ENCODE results near the gene TMEM94. TPM values are rescaled to one million over a fixed set of nuclear protein-coding genes. Genes with fewer than 3 reads are reported as not detected.

Gene TMEM94
- total and polyA plus RNA-seq, 2 of the 13 experiments (the other 11 are each of a cell fraction or from before 2014, with no cell fraction given) = 32.6 to 134 TPM

DNA sequence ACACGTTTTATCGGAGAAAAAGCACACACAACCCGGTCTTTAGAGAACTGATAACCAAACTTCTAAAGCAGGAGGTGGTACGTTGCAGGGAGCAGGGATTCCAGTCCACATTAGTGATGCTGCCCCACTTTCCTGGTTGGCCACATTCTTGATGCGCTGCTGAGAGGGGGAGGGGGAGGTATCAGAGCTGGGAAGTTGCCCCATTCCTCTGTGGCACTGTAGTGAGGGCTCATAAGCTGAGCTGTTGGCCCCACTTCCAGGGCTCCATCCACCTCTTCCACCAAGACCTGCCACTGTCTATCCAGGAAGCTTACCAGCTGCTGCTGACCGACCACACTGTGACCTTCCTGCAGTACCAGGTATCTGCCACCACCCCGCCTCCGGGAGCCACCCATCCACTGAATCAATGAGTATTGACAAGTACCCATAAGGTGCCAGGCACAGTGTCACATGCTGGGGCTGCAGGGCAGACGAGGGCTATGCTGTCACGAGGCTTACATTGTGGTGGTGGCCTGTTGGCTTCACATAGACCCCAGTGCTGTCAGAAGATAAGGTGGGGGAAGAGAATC, 60.9 kb downstream of the TMEM94 start:
- no peak for FAIRE-seq
- Histone ChIP-seq H3K27me3 (ENCODE audit: control insufficient read depth in 1 of 2, insufficient read depth in 2 of 2, low read length in 2 of 2) (no peaks in the 10 kb centered on the region; a peak in 1 of 5 replicates), H3K4me3 (replicated peaks in 1 of 3; ENCODE audit: insufficient read depth in 1 of 3, low read depth in 2 of 3, low read length in 3 of 3) (peak overlapping the region; percentile 68 to 93 (median 79)), H3K4me2 (ENCODE audit: low read depth, low read length) (peak overlapping the region; percentile 90), H2AFZ (ENCODE audit: low read length) (no peak overlapping the region), H3K9me3 (ENCODE audit: low read length) (no peaks in the 10 kb centered on the region), H3K9ac (ENCODE audit: insufficient read depth, low read depth, low read length) (peak overlapping the region; percentile 64), H3K79me2 (ENCODE audit: insufficient read depth, low read length) (peaks cover 10% of the 10 kb centered on the region), H3K4me1 (ENCODE audit: insufficient read depth, low read length) (peaks cover 36% of the 10 kb centered on the region), H4K20me1 (ENCODE audit: insufficient read depth, low read length) (0 out of 2 replicates have a peak, but pooled peaks cover 4% of the 10 kb centered on the region), H3K27ac (ENCODE audit: extremely low read length, insufficient read depth, low read length) (peak overlapping the region; percentile 41), H3K36me3 (replicated peaks in 1 of 2; ENCODE audit: control insufficient read depth in 1 of 2, insufficient read depth in 2 of 2, low read length in 2 of 2) (peaks cover 7 to 20% of the 10 kb centered on the region in 2 experiments; a peak in 4 of 5 replicates)
- ChIA-PET CTCF (ENCODE audit: low intra/inter-chr PET ratio, low total read pairs) (interaction anchor here (1.4 to 3.1 kb wide), 3 partner anchors 8 to 72 kb away, joined by 7 to 26 read pairs (median 22); partner anchors contain the start of gene LLGL2), POLR2A (interaction anchor here (1.0 to 2.5 kb wide), 9 partner anchors 8 to 263 kb away, joined by 3 to 29 read pairs (median 9); partner anchors contain the start of genes LLGL2 and TMEM94)
- 21% methylated on average over 9 of the region's 10 CpGs for WGBS (ENCODE audit: low lambda C conversion rate)
- no peak for DNase-seq (ENCODE audit: low spot score)
- BruUV-seq (replicated peaks) = TSS peak; percentile 47
- 0 out of 3 replicates have a peak, but pooled peaks have one; percentile 2 for ATAC-seq
- intact Hi-C loops (cut with micrococcal nuclease; ENCODE audit: unreplicated experiment) (loop anchor here (1.0 kb wide), 1 partner anchor 8 kb away; the partner anchor contains the start of gene LLGL2), in situ Hi-C loops (cut with HindIII; ENCODE audit: extremely low pct_ligation_motif_present, low pct_unique_long_range_greater_than_20kb) (no loop called here)
- TF ChIP-seq, protein P1, sequence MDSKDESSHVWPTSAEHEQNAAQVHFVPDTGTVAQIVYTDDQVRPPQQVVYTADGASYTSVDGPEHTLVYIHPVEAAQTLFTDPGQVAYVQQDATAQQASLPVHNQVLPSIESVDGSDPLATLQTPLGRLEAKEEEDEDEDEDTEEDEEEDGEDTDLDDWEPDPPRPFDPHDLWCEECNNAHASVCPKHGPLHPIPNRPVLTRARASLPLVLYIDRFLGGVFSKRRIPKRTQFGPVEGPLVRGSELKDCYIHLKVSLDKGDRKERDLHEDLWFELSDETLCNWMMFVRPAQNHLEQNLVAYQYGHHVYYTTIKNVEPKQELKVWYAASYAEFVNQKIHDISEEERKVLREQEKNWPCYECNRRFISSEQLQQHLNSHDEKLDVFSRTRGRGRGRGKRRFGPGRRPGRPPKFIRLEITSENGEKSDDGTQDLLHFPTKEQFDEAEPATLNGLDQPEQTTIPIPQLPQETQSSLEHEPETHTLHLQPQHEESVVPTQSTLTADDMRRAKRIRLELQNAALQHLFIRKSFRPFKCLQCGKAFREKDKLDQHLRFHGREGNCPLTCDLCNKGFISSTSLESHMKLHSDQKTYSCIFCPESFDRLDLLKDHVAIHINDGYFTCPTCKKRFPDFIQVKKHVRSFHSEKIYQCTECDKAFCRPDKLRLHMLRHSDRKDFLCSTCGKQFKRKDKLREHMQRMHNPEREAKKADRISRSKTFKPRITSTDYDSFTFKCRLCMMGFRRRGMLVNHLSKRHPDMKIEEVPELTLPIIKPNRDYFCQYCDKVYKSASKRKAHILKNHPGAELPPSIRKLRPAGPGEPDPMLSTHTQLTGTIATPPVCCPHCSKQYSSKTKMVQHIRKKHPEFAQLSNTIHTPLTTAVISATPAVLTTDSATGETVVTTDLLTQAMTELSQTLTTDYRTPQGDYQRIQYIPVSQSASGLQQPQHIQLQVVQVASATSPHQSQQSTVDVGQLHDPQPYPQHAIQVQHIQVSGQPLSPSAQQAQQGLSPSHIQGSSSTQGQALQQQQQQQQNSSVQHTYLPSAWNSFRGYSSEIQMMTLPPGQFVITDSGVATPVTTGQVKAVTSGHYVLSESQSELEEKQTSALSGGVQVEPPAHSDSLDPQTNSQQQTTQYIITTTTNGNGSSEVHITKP (CRISPR knock-in tag; IDR thresholded peaks at IDR 0.05; ENCODE audit: low read depth) = 0 out of 2 replicates have a peak, but pooled peaks have one; percentile 8
- TF ChIP-seq ARID4A (CRISPR knock-in tag; IDR thresholded peaks at IDR 0.05; ENCODE audit: borderline replicate concordance) = peak; percentile 26; the same call in 1 of the 2 replicates
- no peak for TF ChIP-seq NFRKB (IDR thresholded peaks at IDR 0.05)
- TF ChIP-seq CEBPG (CRISPR knock-in tag; IDR thresholded peaks at IDR 0.05) = no peak
- TF ChIP-seq ZNF337 (CRISPR knock-in tag; IDR thresholded peaks at IDR 0.05; ENCODE audit: borderline replicate concordance, low read depth) = no peak
- TF ChIP-seq, protein P2, sequence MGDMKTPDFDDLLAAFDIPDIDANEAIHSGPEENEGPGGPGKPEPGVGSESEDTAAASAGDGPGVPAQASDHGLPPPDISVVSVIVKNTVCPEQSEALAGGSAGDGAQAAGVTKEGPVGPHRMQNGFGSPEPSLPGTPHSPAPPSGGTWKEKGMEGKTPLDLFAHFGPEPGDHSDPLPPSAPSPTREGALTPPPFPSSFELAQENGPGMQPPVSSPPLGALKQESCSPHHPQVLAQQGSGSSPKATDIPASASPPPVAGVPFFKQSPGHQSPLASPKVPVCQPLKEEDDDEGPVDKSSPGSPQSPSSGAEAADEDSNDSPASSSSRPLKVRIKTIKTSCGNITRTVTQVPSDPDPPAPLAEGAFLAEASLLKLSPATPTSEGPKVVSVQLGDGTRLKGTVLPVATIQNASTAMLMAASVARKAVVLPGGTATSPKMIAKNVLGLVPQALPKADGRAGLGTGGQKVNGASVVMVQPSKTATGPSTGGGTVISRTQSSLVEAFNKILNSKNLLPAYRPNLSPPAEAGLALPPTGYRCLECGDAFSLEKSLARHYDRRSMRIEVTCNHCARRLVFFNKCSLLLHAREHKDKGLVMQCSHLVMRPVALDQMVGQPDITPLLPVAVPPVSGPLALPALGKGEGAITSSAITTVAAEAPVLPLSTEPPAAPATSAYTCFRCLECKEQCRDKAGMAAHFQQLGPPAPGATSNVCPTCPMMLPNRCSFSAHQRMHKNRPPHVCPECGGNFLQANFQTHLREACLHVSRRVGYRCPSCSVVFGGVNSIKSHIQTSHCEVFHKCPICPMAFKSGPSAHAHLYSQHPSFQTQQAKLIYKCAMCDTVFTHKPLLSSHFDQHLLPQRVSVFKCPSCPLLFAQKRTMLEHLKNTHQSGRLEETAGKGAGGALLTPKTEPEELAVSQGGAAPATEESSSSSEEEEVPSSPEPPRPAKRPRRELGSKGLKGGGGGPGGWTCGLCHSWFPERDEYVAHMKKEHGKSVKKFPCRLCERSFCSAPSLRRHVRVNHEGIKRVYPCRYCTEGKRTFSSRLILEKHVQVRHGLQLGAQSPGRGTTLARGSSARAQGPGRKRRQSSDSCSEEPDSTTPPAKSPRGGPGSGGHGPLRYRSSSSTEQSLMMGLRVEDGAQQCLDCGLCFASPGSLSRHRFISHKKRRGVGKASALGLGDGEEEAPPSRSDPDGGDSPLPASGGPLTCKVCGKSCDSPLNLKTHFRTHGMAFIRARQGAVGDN (CRISPR knock-in tag; IDR thresholded peaks at IDR 0.05) = peak; percentile 5; the same call in 1 of the 2 replicates
- TF ChIP-seq ZSCAN25 (CRISPR knock-in tag; IDR thresholded peaks at IDR 0.05) = 0 out of 2 replicates have a peak, but pooled peaks have one; percentile 42

All from HepG2 (cell line).